Stimulated activated CD8-positive, alpha-beta memory T cell treated with anti-CD3 and anti-CD28 coated beads, Interleukin-2, amount 100 ng/mL, for 1 hour (primary cell): ENCODE measurements around the gene CTAGE4.
"Not testable (repeated sequence)": the region's sequence is repeated elsewhere in the genome, so short reads cannot be mapped to it uniquely, and the experiment has no call there.

ENCODE experiments used
- DNase-seq, 2 donors: peaks; one replicate each; pipeline ENCODE4 v3.0.0-alpha.2; 2020; ENCODE audit warnings: low read depth in 2 of 2

Gene CTAGE4

DNA sequence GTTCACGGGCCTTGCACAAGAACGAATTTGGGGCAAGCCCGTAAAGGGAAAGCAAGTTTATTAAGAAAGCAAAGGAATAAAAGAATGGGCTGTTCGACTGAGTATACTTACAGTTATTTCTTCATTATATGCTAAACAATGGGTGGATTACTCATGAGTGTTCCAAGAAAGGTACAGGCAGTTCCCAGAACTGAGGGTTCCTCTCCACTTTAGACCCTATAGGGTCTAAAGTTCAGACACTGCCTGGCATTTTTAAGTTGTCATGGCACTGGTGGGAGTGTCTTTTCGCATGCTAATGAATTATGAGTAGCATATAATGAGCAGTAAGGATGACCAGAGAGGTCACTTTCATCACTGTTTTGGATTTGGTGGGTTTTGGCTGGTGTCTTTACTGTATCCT is 22.0 kb downstream of the CTAGE4 start:
- DNase-seq: not testable (repeated sequence)

DNA sequence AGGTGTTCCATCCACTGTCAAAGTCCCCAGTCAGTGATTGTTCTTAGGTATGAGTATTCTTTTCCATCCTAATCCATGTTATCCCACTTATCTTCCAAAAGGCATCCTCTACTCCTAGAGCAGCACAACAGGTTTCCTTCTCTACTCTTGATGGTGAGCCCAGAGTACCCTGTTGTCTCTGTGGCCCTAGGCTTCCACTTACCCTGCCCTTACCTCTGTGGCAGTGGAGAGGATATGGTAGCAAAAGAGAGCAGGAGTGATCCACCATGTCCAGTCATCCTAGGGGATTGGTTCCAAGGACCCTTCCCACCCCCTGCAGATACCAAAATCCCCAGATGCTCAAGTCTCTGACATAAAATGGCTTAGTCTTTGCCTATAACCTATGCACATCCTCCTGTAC is 33.9 kb downstream of the CTAGE4 start:
- not testable (repeated sequence) for DNase-seq

- not testable (repeated sequence) for DNase-seq
Measured at GRCh38 chr7:144218581-144218980, 35.3 kb downstream of the CTAGE4 start.

DNA sequence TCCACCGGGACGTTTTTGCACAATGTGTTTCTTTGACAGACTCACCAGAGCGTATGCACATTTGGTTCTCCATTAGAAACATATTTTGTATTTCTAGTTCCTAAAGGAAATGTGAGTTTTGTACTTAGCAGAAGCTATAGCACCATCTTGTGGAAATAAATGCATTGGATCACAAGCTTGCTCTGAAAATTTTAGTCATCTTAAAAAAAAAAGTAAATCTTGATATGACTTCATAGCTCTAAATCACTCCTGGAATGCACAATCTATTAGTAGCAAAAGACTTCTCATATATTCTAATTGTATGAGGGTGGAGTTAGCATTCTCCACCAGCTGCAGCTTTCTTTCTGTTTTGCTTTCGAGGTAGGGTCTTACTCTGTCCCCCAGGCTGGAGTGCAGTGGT is 35.9 kb downstream of the CTAGE4 start:
- not testable (repeated sequence) for DNase-seq

- not testable (repeated sequence) for DNase-seq
Measured at GRCh38 chr7:144220531-144220930, 37.3 kb downstream of the CTAGE4 start.

DNA sequence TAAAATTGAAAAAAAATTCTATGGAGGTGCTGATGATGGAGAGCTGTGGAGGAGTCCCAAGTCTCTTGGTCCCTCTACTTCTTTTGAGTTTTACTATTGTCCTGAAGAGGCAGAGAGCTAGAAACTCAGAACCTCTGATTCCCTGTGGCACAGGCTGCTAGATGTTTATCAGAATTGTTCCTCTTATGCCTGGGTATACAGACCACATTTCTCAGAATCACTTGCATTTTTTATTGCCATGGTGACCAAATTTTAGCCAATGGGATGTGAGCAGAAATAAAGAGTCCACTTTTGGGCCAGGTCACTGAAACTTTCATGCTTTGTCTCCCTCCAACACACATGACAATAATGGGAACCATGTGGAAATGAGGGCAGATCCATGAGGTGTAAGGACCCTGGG is 40.4 kb downstream of the CTAGE4 start:
- not testable (repeated sequence) for DNase-seq

- DNase-seq: not testable (repeated sequence)
Measured at GRCh38 chr7:144226866-144227265, 43.6 kb downstream of the CTAGE4 start.

DNA sequence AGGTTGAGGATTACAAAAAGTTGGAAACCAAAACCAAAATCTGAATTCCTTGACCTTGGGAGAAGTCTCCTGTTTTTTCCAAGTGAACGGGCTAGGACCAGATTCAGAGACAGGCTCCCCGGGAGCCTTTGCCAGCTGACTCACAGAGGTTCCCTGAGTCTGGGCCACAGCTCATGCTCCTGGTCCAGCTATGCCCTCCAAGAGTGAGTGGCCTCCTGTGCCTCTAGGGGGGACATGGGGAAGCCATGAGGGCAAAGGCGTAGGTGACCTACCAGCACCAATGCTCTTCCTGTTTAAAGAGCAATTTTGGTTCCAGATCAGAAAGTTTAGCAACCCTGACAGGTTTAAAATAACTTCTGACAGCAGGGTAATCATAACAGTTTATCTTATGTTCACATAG is 45.5 kb downstream of the CTAGE4 start:
- DNase-seq: not testable (repeated sequence)

DNA sequence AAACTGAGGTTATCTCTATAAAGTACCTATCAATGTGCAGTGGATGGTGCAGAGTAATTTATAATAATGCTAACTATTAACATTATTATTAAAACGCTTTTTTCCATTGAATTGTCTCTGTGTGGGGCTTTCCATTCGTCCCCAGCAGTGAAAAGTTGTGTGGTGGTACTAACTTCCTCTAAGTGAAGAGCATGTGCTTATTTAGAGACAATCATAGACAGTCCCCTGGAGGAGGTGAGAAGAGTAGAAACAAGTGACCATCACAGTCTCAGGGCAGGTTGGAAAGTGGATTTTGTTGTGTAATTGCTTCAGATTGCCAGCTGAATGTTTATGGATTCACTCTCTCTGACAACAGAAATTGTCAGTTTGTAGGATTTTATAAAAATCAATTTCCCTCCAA is 47.8 kb downstream of the CTAGE4 start:
- DNase-seq: not testable (repeated sequence)

GRCh38 chr7:144233039-144233438 is 49.8 kb downstream of the CTAGE4 start:
- not testable (repeated sequence) for DNase-seq
